ENCODE measurements around the gene APBA1.

APBA1 gene

DNA sequence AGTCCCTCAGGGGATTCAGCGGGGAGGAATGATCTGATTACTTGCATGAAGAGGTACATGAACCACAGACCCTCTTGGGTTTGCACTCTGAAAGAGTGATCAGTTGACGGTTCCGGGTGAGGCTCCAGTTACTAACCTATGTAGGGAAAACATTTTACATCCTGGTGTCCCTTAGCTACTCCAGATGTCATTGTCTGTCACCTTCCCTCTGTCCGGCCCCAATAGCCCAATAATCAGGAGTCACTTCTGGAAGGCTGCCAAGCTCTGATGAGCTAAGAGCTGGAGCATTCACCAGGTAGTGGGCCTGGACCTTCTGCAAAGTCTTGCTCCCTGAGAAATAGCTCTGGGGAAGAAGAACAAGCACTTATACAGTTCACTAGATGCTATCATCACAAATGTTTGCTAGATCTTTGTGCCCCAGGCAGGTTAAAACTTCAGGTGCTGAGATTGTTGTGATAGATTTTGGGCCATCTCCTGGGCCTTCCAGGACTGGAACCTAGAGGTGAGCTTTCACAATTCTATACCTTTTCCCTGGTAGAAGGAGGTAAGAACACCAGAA is 282.7 kb downstream of the APBA1 start:
- DNase-seq, result no peak

- DNase-seq, result no peak
These were observed 283.6 kb downstream of the APBA1 start for GRCh38 chr9:69388596-69388995.

DNA sequence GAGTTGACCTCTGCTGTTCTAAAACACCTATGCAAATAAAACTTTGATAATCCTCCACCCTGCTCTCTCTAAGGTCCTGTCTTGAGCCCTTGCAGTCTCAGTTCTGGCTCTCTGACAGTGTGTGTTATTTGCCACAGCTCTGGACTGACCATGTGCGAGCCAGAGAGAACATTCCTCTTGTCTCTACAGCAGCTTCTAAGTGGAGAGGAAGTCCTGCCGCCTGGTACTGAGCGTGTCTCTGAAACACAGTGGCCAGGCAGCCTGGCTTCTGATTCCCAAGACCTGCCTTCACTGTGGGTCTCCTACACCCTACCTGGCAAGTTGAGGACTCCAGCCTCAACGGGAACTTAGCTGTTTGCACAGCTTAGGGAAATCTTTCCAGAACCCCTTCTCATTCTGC is 285.5 kb downstream of the APBA1 start:
- no peak for DNase-seq

DNA sequence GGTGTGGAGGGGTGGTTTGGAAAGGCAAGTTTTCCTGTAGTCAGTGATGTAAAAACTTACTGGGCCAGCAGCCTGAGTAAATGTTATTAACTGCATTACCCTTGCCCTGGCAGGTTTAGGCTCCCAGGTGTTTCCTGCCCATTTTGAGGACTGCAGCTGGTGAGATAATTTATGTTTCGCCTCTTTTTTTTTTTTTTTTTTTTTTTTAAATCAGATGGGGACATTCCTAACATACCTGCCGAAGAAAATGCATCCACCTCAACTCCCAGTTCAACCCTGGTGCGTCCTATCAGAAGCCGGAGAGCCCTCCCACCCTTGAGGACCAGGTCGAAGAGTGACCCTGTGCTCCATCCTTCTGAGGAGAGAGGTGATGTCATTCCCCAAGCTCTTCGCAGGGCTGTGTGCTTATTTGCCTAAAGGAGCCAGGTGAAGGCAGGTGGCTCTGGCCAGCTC is 286.6 kb downstream of the APBA1 start:
- no peak for DNase-seq

DNA sequence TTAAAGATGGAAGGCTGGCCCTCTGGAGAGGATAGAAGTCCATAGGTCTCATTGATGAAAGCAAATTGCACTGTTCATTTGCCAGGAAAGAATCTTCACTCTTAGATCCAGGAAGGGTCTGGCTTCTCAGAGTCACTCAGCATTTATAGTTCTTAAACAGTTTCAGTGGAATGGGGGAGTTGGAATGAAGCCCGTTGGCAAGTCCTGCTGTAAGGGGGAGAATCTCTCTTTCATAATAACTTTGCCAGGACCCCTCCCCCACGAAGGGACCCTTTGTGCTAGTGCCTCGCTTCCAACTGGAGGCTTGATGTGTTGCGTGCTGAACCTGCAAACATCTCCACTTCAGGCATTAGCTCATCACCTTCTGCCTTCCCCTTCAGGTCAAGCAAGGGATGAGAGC is 290.0 kb downstream of the APBA1 start:
- DNase-seq, result no peak

- no peak for DNase-seq
These were observed 291.4 kb downstream of the APBA1 start for GRCh38 chr9:69380811-69381210.

DNA sequence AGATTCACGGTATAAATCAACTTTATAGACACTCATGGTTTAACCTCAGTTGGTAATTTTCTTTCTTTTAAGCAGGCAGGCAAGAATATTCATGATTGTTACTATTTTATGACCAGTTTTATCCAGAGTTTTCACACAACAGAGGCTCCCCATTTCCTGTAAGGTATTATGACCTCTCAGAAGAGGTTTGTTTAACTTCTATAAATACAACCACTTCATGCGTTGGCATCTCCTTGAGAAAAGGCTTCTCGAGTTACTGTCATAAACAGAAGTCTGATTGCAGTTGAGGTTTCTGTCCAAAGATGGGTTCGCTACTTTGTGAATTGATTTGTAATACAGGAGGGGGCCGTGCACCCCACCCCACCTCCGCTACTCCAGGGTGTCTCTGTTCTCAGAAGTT is 291.9 kb downstream of the APBA1 start:
- no peak for DNase-seq

- DNase-seq, result no peak
These were observed 292.7 kb downstream of the APBA1 start for GRCh38 chr9:69379270-69379982.

GRCh38 chr9:69377981-69378380 is 294.2 kb downstream of the APBA1 start:
- DNase-seq, result no peak
